Hematopoietic multipotent progenitor cell treated with erythropoietin and hydrocortisone succinate and interleukin-3 and kit ligand, for 4 days (in vitro differentiated cells): ENCODE data around the gene CCDC197.
A peak's percentile ranks its signal among the peaks of the same experiment; 100 is the strongest.

Source experiments
- DNase-seq: peaks from one replicate; pipeline ENCODE4 v3.0.0-alpha.2; 2015

CCDC197 gene

DNA sequence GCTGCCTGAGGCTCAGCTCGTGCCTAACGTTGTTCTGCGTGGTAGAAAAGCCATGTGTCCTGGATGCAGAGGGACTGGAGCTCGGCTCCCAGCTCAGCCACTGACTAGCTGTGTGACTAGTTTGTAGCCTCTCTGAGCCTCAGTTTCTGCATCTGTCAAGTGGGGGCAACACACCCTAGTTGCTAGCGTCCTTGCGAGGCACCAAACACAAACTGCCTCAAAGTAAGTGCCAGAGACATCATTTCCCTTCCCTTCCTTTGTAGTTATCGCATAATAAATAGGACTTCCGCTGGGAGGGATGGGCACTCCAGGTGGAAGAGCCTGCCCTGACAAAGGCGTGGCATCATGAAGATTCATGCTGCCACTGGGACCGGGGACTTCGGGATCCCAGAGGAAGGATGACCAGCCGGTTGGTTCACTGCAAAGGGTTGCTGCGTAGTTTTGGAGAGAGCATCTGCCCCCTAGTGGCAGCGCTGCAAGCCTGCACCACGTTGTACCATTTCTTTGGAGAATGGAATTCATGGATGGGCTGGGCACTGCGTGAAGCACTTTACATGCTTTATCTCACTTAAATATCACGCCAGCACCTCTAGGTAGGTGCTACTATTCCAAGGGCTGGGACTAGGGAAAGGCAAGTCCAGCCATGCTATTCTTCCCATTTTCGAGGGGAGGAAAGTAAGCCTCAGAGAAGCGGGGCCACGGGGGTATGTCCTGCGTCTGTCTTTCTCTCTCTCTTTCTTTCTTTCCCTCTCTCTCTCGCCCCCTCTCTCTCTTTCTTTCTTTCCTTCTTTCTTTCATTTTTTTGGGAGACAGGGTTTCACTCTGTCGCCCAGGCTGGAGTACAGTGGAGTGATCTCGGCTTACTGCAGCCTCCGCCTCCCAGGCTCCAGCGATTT, 4.6 kb downstream of the CCDC197 start:
- DNase-seq, result peak; percentile 76

DNA sequence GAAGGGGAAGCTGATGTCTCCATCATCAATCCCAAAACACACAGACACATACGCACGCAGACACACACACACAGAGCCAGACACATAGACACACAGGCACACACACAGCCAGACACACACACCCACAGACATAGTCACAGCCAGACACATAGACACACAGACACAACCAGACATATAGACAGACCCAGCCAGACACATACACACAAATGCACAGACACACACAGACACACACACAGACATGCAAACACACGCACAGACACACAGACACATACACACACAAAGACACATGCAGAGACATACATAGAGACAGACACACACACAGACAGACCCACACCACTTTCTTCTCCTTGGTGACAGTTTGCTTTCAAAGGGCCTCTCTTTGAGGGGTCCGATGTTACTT, 6.3 kb downstream of the CCDC197 start:
- DNase-seq, result no peak

DNA sequence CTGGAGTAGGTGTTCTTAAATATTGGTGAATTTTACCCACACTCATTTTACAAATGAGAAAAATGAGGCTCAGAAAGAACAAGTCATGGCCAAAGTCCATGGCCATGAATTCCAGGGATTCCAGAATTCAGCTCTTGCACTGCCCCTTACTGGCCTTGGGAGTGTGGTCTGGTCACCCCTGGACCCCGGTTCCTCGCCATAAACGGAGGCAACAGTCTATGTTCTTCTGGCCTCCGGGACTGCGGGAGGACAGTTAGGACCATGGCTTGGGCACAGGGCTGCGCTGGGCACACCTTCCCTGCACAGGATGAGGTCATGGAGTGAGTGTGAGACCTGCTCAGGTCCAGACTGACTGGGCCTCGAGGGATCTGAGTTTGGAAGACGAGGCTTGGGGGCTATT, 6.9 kb downstream of the CCDC197 start:
- no peak for DNase-seq

DNA sequence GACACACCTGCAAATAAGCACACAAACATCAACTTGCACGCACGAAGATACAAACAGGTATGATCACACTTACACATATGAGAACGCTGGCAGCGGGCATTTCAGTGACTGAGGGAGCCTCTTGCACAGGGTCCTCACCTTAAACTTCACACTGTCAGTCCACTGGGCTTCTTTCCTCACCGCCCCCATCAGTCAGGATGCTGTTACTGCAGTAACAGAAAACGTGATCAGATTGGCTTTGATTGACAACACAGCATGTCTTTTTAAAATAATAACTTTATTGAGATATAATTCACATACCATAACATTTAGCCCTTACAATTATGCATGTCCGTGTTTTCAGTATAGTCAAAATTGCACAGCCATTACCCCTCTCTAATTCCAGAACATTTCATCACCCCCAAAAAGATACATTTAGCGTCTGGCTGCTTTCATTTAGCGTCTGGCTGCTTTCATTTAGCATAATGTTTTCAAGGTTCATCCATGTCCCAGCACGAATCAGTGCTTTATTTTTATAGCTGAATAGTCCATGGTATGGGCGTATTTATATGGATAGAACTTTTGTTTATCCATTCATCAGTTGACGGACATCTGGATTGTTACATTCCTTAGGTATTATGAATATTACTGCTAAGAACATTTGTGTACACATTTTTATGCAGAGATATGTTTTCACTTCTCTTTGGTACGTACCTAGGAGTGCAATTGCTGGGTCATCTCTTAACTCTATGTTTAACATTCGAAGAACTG, 8.4 kb downstream of the CCDC197 start:
- DNase-seq, result peak; percentile 43

DNA sequence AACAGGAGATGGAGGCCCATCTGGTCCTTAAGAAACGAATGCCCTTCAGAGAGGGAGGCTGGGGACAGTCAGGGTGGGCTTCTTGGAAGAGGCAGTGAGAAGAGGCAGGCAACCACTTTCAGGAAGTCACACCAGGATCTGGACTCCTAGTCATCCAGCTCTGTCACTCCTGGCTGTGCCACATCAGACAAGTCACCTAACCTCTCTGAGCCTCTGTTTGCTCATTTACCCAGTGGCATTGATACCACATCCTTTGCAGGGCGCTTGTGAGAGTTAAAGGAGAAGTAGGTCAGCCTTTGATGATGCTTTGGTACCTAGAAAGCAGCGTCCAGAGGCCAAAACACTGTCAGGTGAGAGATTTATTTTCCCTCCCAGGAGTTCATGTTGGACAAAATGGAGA, 11.1 kb downstream of the CCDC197 start:
- DNase-seq, result no peak

DNA sequence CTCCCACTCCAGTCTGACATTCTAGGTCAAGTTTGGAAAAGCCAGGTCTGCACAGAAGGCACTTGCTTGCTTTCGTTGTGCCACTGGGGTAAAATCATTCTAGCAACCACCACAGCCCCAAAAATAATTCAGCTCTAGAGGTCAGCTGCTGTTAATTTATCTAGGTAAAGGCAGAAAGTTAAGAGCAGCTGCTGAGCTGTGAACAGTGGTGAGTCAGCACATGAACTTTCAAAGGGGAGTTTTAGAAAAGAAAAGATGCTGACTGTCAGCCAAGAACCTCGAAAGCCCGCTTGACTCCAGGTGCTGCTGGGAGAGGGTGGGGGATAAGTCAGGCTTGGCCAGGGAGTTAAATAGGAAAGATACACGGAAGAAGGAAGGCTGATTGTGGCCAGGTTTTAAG, 12.7 kb downstream of the CCDC197 start:
- DNase-seq, result no peak

DNA sequence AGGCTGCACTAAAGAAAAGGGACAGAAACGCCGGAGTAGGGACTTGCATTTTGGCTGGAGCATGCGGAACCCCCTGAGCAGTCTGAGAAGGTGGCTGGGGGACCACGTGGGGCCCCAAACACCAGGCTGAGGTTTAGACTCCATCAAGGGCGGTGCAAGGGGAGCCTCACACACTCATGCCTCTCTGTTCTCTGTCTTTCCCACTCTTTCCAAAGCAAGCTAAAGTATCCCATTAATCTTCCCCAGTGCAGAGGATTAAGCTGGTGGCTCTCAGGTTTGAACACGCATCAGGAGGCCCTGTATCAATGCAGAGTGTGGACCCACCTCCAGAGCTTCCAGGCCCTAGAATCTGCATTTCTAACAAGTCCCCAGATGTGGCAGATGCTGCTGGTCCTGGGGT, 13.5 kb downstream of the CCDC197 start:
- no peak for DNase-seq

DNA sequence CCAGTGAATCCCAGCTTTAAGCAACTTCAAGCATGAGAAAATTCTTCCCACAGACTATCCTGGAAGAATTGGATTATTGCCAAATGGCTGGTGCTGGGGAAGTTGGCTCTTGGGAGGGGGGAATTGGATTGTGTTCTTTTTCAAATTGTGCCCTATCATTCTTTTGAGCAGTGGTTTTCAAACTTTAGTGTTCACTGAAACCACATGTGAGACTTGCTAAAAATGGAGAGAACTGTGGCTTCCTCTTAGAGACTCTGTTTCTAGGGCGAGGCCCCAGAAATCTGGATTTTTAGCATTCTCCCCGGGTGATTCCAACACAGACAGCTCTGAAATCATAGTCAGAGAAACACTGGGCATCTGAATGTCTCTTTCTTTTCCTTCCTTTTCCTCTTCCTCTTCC, 14.7 kb downstream of the CCDC197 start:
- DNase-seq, result no peak

DNA sequence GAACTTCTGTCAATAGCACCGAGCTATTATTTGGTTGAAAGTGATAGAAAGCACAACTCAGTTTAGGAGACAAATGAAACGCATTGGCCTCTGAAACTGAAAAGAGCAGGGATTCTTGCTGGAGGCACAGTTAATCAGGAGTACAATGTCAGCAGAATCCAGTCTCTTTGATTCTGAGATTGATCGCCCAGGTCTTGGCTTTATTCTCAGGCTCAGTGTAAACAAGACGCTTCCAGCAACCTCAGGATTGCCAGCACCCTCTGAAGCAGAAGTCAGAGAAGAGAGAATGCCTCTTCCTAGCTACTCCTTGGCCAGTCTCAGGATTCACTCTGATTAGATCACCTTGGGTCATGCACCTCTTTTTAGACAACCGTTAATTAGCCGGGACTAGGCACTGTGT, 17.3 kb downstream of the CCDC197 start:
- no peak for DNase-seq

DNA sequence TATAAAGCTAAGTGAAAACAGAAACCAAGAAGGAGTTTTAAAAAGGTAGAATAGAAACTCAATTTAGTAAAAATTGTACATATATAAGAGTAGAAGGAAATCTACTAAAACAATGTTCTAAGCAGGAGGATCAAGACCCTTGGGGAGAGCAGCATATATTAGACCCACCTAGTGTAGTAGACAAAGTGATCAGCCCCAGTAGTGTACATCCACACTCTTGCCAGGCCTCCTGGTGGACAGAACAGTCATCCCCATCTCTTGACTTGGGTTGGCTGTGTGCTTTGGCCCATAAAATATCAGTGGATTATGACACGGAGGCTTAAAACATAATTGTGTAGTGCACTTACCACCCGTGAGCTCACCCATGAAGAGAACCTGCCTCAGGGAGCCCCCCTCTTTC, 18.1 kb downstream of the CCDC197 start:
- DNase-seq, result no peak

DNA sequence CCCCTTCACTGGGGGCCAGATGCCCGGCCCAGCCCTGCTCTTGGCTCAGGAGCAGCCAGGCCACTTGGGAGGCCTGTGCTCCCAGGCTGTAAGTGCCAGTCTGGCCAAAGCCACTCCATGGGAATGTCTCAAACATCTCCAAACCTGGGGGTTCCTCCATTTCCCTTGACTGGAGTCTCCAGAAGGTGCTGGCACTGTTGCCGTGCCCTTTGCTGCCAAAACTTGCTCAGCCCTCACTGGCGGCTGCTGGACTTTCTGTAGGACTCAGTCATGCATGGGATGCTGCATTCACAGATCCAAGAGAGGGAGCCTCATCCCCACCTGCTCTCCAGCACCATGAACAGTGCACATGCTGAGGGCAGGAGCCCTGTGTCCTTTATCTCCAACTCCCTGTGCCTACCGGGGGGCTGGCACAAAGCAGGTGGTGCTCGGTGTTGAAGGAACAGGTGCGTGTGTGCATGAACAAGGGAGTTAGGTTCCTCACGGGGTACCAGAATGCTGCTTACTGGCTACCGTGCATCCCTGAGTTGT, 19.4 kb downstream of the CCDC197 start:
- DNase-seq, result no peak

DNA sequence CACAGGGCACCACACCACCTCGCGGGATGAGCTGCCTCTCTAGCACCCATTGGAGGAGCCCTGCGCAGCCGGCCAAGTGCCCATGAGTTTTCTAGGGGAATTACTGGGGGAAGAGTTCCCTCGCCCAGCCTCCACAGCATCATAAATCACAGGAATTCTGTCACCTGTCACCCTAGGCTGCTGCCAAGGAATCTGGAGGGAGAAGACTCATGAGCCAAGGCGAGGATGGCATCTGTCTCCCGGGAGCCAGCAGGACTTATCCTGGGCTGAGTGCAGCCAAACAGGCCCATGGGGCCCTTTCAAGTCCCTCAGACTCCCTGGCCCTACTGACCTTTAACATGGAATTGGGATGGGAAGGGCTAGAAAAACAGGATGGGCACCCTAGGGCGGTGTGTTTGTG, 21.2 kb downstream of the CCDC197 start:
- no peak for DNase-seq

DNA sequence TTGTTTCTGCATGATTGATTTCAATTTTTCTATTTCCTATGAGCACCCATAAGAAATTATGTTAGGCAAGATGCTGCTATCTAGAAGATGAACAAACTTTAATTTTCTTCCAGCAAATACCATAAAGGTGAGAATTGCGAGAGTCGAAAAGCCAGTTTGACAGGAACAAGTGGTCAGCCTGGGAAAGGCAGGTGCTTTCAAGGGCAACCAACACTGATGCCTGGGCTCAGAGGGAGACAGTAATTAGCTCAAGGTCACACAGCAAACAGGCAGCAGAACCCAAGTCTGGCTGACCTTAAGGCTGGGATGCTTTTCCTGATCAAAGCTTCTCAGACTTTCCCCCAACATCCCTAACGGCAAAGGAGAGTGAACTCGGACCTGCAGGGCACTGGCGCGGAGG, 22.2 kb downstream of the CCDC197 start:
- DNase-seq, result no peak

DNA sequence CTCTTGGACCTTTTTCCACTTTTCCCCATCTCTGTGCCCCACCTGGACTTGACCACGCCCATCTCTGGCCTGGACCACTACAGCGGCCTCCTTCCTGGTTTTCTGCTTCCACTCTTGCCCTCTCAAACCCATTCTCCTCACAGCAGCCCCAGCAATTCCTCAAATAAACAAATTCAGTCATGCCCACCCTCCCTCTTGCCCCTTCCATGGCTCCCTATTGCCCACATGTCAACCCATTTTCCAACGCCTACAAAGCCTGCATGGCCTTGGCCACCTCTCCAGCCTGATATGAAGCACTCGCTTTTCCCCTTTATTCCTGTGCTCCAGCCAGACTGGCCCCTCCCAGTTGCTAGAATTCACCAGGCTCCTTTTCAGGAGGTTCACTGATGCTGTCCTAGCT, 23.2 kb downstream of the CCDC197 start:
- DNase-seq, result no peak

DNA sequence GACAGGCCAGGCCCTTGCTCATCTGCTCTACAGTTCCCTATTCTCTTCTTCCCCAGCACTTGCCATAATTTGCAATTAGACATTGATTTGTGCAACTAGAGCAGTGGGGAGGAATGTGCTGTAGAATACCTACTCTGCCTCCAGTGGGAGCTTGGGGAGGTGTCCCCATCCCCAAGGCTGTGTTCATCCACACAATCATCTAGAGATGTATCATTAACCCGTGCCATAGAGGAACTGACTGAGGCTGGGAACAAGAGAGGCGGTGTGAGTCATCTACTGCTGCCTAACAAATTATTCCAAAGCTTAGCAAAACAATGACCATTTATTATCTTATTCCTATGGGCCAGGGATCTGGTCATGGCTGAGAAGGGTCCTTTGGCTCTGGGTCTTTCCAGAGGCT, 23.9 kb downstream of the CCDC197 start:
- DNase-seq, result no peak

DNA sequence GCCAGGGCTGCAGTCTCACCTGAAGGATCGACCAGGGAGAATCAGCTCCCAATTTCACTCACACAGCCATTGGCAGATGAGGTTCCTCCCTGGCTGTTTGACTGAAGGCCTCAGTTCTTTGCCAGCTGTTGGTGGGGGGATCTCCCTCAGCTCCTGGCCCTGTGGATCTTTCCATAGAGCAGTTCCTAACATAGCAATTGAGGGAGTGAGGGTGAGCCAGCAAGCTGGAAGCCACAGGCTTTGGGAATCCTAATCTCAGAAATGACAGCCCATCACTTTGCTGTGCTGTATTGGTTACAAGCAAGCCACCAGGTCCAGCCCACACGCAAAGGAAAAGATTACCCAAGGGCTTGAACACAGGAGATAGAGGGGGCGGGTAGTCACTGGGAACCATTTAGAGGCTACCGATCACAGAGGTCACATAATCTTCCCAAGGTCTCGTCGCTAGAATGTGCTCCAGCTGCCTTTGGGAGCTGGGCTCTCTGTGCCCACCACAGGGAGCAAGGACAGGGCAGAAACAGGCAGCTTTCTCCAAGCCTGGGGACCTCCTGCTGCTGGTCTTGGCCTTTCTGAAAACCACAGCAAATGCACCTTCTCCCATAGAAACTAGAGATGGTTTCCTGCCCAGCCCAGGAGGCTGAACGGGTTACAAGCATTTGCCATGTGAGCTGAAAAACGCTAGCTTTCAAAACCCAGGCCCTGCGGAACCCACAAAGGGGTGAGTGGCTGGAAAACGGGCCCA, 24.5 kb downstream of the CCDC197 start:
- DNase-seq, result no peak

DNA sequence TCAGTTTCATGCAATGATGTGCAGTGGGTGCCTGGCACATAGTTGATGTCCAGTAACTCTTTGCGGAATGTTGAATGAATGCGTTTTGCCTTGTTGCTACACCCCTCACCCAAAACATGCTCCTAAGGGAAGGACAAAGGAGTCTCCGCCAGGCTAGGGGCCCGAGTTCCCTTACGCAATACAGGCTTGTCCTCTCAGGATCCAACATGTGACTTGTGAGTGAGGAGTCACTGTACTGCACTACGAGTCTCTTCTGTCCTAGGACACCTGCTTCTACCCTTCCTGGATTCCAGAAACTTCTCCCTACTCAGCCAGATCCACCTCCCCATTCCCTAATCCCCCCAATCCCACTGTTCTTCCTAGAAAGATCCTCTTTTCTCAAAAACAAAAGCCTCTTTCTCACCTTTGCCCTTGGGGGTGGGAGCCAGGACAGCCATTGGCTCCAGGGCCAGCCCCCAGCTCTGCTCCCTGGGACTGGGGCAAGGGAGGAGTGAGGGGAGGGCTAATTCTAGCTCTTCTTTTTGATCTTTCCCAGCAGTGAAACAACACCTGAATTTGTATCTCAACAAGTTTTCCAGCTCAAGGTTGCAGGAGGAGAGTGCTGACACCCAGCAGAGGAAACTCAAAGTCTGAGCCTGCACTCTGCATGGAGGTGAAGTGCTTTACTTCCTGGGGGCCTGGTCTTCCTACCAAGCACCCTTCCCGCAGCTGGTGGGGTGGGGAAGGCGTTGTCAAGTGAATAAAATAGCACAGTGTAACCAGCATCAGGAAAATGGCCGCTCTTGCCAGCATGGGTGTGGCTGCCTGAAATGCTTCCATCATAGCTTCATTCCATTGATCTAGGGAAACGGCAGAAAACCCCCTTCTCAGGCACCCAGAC, 25.7 kb downstream of the CCDC197 start:
- no peak for DNase-seq

DNA sequence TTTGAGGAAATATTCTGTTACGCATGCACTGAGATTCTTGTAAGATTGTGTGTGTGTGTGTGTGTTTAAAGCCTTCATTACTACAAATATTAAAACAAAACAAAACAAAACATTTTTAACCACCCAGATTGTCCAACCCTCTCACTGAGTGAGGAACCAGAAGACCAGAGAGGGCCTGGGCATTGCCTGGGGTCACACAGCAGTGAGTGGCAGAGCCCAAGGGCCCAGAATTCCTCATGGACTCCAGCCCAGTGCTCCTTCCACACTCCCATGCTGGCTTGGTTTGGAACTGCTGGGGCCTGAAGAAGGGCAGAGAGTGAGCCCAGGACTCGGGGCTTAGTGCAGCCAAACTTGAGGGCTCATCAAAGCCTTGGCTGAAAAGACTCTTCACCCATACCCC, 27.4 kb downstream of the CCDC197 start:
- DNase-seq, result no peak

DNA sequence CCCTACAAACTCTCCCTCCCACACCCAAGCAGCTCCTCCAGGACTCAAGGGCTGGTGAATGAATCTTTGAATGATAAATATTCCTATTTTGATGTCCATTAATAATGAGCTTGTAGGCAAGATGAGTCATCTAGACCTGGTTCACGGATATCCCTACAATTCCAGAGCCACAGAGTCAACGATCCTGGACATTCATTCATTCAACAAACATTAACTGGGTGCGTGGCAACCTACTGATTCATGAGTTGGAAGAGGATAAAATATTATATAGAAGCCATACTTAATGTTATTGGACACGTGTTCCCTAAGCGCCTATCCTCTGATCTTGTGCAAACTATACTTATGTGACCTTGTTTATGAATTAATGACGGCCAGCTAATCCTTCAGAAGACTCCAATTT, 28.6 kb downstream of the CCDC197 start:
- DNase-seq, result no peak

DNA sequence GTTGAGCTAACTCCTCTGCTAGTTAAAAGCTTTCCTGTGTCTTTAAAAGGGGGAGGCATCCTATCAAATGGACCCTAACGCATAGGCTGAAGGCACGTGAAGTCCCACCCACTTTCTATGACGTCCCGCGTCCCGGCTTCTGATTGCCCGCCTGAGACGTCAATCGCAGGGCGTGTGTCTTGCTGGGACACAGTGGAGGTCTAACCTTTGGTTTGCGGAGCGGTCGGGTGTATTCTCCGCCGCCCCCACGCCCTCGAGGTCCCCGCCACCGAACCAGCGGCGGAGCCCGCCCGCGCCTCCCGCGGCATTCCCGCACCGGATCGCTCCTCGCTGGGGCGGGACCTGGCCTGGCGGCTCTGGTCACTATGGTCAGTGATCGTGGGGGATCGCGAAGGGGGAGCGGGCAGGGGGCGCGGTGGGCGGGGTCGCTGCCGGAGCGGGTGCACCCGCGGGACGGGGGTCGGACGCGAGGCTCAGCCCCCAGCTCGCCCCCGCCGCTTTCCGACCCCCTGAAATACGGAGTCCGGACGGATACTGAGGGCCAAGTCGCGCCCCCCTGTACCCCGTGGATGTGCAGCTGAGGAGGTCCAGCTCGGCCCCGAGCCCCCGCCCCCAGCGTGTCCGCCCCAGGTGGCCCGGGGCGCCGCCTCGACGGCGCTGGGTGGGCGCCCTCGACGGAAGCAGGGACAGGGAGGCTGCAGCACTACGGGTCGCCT, 29.2 kb downstream of the CCDC197 start, which contains the start of gene OTUB2:
Gene OTUB2, plus strand, starts transcription at position 168 of the 716 bp plus-strand sequence. Its CDS starts 198 bp downstream, at position 366.
- DNase-seq, result peak; percentile 99

DNA sequence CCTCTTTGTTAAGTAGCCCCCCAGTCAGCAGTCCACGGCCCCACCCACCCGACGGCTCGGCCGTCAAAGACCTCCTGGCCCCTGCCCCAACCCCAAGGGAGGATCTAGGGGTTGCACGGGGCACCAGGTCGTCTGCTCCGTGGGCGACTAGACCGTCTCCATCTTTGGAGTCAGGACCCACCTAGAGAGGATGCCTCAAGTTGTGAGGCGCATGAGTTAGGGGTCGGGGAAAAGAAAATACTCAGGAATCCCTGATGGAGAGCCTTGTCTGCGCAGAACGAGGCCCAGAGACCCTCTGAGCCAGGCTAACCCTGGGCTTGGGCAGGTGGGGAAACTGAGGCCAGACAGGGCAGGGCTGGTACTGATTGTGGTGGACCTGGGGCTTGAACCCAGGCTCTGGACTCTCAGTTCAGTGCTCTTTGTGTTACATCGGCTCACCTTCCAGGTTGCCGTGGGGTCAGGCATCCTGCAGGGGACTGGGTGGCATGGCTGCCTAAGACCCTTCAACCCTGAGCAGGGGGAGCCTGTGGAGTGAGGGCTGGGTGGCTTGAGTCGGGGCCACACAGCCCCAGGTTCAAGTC, 29.9 kb downstream of the CCDC197 start:
- DNase-seq, result no peak
